PC-9 (cell line): ENCODE measurements around the gene CUEDC2. TPM values are rescaled to one million over a fixed set of nuclear protein-coding genes. Genes with fewer than 3 reads are reported as not detected.

Experiments used
- BruUV-seq: library from RNA; stranded (reverse); fragments of 400-500 nt; replicated peaks from 2 replicates; lab custom pipeline; 2021; lab: Mats Ljungman, UMichigan
- CTCF ChIA-PET: fragments of 300-600 bp; sonication (Branson Sonifier 250); formaldehyde crosslinking; loops from one replicate; lab custom pipeline; 2022; ENCODE audit warnings: antibody characterized with exemption; lab: Charles Lee
- POLR2A ChIA-PET: fragments of 300-600 bp; sonication (Branson Sonifier 250); formaldehyde crosslinking; loops from one replicate; lab custom pipeline; 2022; ENCODE audit warnings: antibody characterized with exemption; ENCODE audit not compliant: unreplicated experiment; lab: Charles Lee
- DNase-seq, 2 experiments: peaks; one replicate each; pipeline versions ENCODE4 v3.0.0 to v3.0.0-alpha.2; 2015 to 2022; ENCODE audit warnings: mixed read lengths in 1 of 2
- H2AFZ ChIP-seq: fragments of 200-600 bp; sonication (generic); 2 replicates; pipeline ENCODE4 v1.8.1; 2017; ENCODE audit warnings: antibody characterized with exemption
- H3F3A ChIP-seq: fragments of 200-600 bp; sonication (generic); 2 replicates; pipeline ENCODE4 v1.8.1; 2017; ENCODE audit warnings: antibody characterized with exemption, mild to moderate bottlenecking, low read depth; ENCODE audit not compliant: insufficient read depth
- H3K27ac ChIP-seq: fragments of 200-600 bp; sonication (generic); 2 replicates; pipeline ENCODE4 v1.6.1; 2016; ENCODE audit warnings: mixed run types
- H3K27me3 ChIP-seq: fragments of 200-600 bp; sonication (generic); 2 replicates; pipeline ENCODE4 v1.6.1; 2016; ENCODE audit warnings: low read depth, mixed run types; ENCODE audit not compliant: insufficient read depth
- H3K36me3 ChIP-seq: fragments of 200-600 bp; sonication (generic); 2 replicates; pipeline ENCODE4 v1.6.1; 2016; ENCODE audit warnings: low read depth, mixed run types
- H3K4me1 ChIP-seq: fragments of 200-600 bp; sonication (generic); replicated peaks from 2 replicates; pipeline ENCODE4 v1.6.1; 2016; ENCODE audit warnings: mixed run types; ENCODE audit not compliant: insufficient read depth
- H3K4me2 ChIP-seq: fragments of 200-600 bp; sonication (generic); 2 replicates; pipeline ENCODE4 v1.6.1; 2017; ENCODE audit warnings: mixed run types
- H3K4me3 ChIP-seq: fragments of 200-600 bp; sonication (generic); 2 replicates; pipeline ENCODE4 v1.6.1; 2016; ENCODE audit warnings: mixed run types
- H3K79me2 ChIP-seq: fragments of 200-600 bp; sonication (generic); 2 replicates; pipeline ENCODE4 v1.6.1; 2017; ENCODE audit warnings: low read depth, mixed run types
- H3K9me2 ChIP-seq: fragments of 200-600 bp; sonication (generic); 2 replicates; pipeline ENCODE4 v1.8.1; 2017; ENCODE audit warnings: mild to moderate bottlenecking; ENCODE audit not compliant: insufficient read depth
- H3K9me3 ChIP-seq: fragments of 200-600 bp; sonication (generic); 2 replicates; pipeline ENCODE4 v1.8.1; 2016; ENCODE audit warnings: low read depth; ENCODE audit not compliant: insufficient read depth
- H4K20me1 ChIP-seq: fragments of 200-600 bp; sonication (generic); 2 replicates; pipeline ENCODE4 v1.8.1; 2017; ENCODE audit not compliant: insufficient read depth
- CTCF ChIP-seq: fragments of 200-600 bp; sonication (generic); conservative IDR thresholded peaks from 2 replicates; pipeline ENCODE4 v1.6.1; 2017; ENCODE audit warnings: mixed run types, antibody characterized with exemption, mild to moderate bottlenecking, moderate library complexity
- EZH2 ChIP-seq: fragments of 200-600 bp; sonication (generic); IDR thresholded peaks from 2 replicates; pipeline ENCODE4 v1.8.0; 2017; ENCODE audit warnings: antibody characterized with exemption, low read depth
- intact Hi-C: fragments of 100-400 bp; cut with micrococcal nuclease; formaldehyde crosslinking; loops from one replicate; pipeline ENCODE4 v1.10.0; 2022; ENCODE audit not compliant: unreplicated experiment
- total RNA-seq: library from RNA; stranded (reverse); gene quantifications from 2 replicates; pipeline ENCODE4 v1.2.3, GENCODE V29; 2021

Gene CUEDC2
- total RNA-seq, 1 experiment from 2014 or later: 46.2 TPM

GRCh38 chr10:102470579-102471546, 38.5 kb upstream of the CUEDC2 start:
- H3K4me2 ChIP-seq: no peak overlapping the region
- no peaks in the 10 kb centered on the region for H3K79me2 ChIP-seq
- no peak overlapping the region for H3K27ac ChIP-seq
- POLR2A ChIA-PET: no interaction called here
- H3K9me3 ChIP-seq: no peaks in the 10 kb centered on the region
- H3F3A ChIP-seq: no peaks in the 10 kb centered on the region
- no peaks in the 10 kb centered on the region for H3K4me1 ChIP-seq
- intact Hi-C loops: no loop called here
- no peaks in the 10 kb centered on the region for H3K36me3 ChIP-seq
- no peaks in the 10 kb centered on the region for H4K20me1 ChIP-seq
- H3K27me3 ChIP-seq: no peaks in the 10 kb centered on the region
- H3K4me3 ChIP-seq: no peak overlapping the region
- no peak for DNase-seq
- H3K9me2 ChIP-seq: no peaks in the 10 kb centered on the region
- no TSS peak for BruUV-seq
- no peak overlapping the region for H2AFZ ChIP-seq
- CTCF ChIA-PET: no interaction called here
- TF ChIP-seq CTCF: no peak
- TF ChIP-seq EZH2: no peak

GRCh38 chr10:102468683-102469082, 36.3 kb upstream of the CUEDC2 start:
- Histone ChIP-seq H3K9me2 (no peaks in the 10 kb centered on the region), H3K9me3 (no peaks in the 10 kb centered on the region), H3K27ac (no peak overlapping the region), H3K4me1 (no peaks in the 10 kb centered on the region), H3K4me3 (no peak overlapping the region), H3K79me2 (no peaks in the 10 kb centered on the region), H3K4me2 (no peak overlapping the region), H2AFZ (no peak overlapping the region), H3K27me3 (no peaks in the 10 kb centered on the region), H3K36me3 (no peaks in the 10 kb centered on the region), H4K20me1 (no peaks in the 10 kb centered on the region), H3F3A (no peaks in the 10 kb centered on the region)
- no peak for TF ChIP-seq EZH2
- no peak for TF ChIP-seq CTCF
- CTCF ChIA-PET: no interaction called here
- POLR2A ChIA-PET: no interaction called here
- no TSS peak for BruUV-seq
- intact Hi-C loops: no loop called here
- DNase-seq: no peak

- no peak overlapping the region for H3K4me3 ChIP-seq
- H3K27me3 ChIP-seq: no peaks in the 10 kb centered on the region
- ChIA-PET POLR2A (no interaction called here), CTCF (no interaction called here)
- no peaks in the 10 kb centered on the region for H3K9me2 ChIP-seq
- no TSS peak for BruUV-seq
- H3K4me1 ChIP-seq: no peaks in the 10 kb centered on the region
- DNase-seq: no peak
- TF ChIP-seq CTCF (no peak), EZH2 (no peak)
- no peak overlapping the region for H3K4me2 ChIP-seq
- intact Hi-C loops: no loop called here
- H2AFZ ChIP-seq: no peak overlapping the region
- no peaks in the 10 kb centered on the region for H3K36me3 ChIP-seq
- no peak overlapping the region for H3K27ac ChIP-seq
- H3K9me3 ChIP-seq: no peaks in the 10 kb centered on the region
- H4K20me1 ChIP-seq: no peaks in the 10 kb centered on the region
- H3K79me2 ChIP-seq: no peaks in the 10 kb centered on the region
- no peaks in the 10 kb centered on the region for H3F3A ChIP-seq
Observed at GRCh38 chr10:102467971-102468438, 35.6 kb upstream of the CUEDC2 start.
